CD4-positive, alpha-beta T cell treated with Interleukin-1 beta for 1 hour (primary cell): ENCODE results near the gene HS6ST3.

Experiments
- DNase-seq, 2 donors: peaks; one replicate each; pipeline ENCODE4 v3.0.0-alpha.2; 2020 to 2022

The HS6ST3 gene

GRCh38 chr13:96862093-96862492 lies 772.2 kb downstream of the HS6ST3 start:
- no peak for DNase-seq

- no peak for DNase-seq
Measured at GRCh38 chr13:96862999-96863398, 773.1 kb downstream of the HS6ST3 start.

- DNase-seq = no peak
Measured at GRCh38 chr13:96871469-96871868, 781.6 kb downstream of the HS6ST3 start.

- DNase-seq = no peak
Measured at GRCh38 chr13:96880419-96880818, 790.5 kb downstream of the HS6ST3 start.
